Gastrocnemius medialis (tissue), 4 donors: ENCODE measurements around the gene DMTF1.

Experiments used
- POLR2A ChIP-seq, 2 donors: fragments of 450-650 bp; IDR thresholded peaks; one replicate each; pipeline ENCODE4 v1.6.1; 2017; ENCODE audit warnings: antibody characterized with exemption in 2 of 2, mild to moderate bottlenecking in 2 of 2, moderate library complexity in 2 of 2
- TF ChIP-seq, protein P1 (sequence below), 5 experiments: fragments of 450-650 bp in 3 of 5; fragments of 200-600 bp in 2 of 5; sonication (generic) in 2 of 5; IDR thresholded peaks in 4 of 5; conservative IDR thresholded peaks in 1 of 5; 1 replicate in 4 of 5; 2 replicates in 1 of 5; pipeline ENCODE4 v1.5.1; 2016 to 2019; ENCODE audit warnings: antibody characterized with exemption in 5 of 5, mild to moderate bottlenecking in 3 of 5, moderate library complexity in 3 of 5

DNA sequence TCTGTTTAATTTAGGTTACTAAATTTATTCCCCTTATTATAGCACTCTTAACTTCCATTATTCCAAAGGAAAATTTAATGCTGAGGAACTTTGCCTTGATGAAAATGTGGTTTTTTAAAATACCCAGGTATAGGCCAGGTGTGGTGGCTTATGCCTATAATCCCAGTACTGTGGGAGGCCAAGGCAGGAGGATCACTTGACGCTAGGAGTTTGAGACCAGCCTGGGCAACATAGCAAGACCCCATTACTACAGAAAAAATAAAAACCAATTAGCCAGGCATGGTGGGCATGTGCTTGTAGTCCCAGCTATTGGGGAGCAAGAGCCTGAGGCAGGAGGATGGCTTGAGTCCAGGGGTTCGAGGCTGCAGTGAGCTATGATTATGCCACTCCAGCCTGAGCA, 34.9 kb downstream of the DMTF1 start:
- TF ChIP-seq, protein P1, sequence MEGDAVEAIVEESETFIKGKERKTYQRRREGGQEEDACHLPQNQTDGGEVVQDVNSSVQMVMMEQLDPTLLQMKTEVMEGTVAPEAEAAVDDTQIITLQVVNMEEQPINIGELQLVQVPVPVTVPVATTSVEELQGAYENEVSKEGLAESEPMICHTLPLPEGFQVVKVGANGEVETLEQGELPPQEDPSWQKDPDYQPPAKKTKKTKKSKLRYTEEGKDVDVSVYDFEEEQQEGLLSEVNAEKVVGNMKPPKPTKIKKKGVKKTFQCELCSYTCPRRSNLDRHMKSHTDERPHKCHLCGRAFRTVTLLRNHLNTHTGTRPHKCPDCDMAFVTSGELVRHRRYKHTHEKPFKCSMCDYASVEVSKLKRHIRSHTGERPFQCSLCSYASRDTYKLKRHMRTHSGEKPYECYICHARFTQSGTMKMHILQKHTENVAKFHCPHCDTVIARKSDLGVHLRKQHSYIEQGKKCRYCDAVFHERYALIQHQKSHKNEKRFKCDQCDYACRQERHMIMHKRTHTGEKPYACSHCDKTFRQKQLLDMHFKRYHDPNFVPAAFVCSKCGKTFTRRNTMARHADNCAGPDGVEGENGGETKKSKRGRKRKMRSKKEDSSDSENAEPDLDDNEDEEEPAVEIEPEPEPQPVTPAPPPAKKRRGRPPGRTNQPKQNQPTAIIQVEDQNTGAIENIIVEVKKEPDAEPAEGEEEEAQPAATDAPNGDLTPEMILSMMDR (IDR thresholded peaks at IDR 0.05 in 4 of 5, conservative IDR thresholded peaks at IDR 0.05 in 1 of 5): no peak
- no peak for TF ChIP-seq POLR2A (IDR thresholded peaks at IDR 0.05)
